Measurements from ENCODE around the gene TRIM26.
"Not testable (repeated sequence)": the region's sequence is repeated elsewhere in the genome, so short reads cannot be mapped to it uniquely, and the experiment has no call there.

TRIM26 gene

GRCh38 chr6:30144811-30145210, 68.4 kb downstream of the TRIM26 start:
- Histone ChIP-seq H3K27me3 (ENCODE audit: control insufficient read depth, insufficient read depth, low read length) (no peaks in the 10 kb centered on the region), H3K4me3 (ENCODE audit: low read length) (no peak overlapping the region), H3K4me1 (ENCODE audit: control insufficient read depth, insufficient read depth, low read length) (no peaks in the 10 kb centered on the region), H3K36me3 (ENCODE audit: control insufficient read depth, insufficient read depth, low read length) (no peaks in the 10 kb centered on the region), H3K9ac (ENCODE audit: low read length) (no peak overlapping the region), H3K27ac (ENCODE audit: low read depth, low read length) (no peak overlapping the region)

GRCh38 chr6:30143780-30144179, 69.4 kb downstream of the TRIM26 start:
- H3K27me3 ChIP-seq (ENCODE audit: control insufficient read depth, insufficient read depth, low read length), result no peaks in the 10 kb centered on the region
- no peak overlapping the region for H3K4me3 ChIP-seq (ENCODE audit: low read length)
- H3K9ac ChIP-seq (ENCODE audit: low read length), result no peak overlapping the region
- no peaks in the 10 kb centered on the region for H3K4me1 ChIP-seq (ENCODE audit: control insufficient read depth, insufficient read depth, low read length)
- H3K36me3 ChIP-seq (ENCODE audit: control insufficient read depth, insufficient read depth, low read length), result no peaks in the 10 kb centered on the region
- H3K27ac ChIP-seq (ENCODE audit: low read depth, low read length), result no peak overlapping the region

GRCh38 chr6:30142665-30143064, 70.5 kb downstream of the TRIM26 start:
- Histone ChIP-seq H3K4me1 (ENCODE audit: control insufficient read depth, insufficient read depth, low read length) (no peaks in the 10 kb centered on the region), H3K4me3 (ENCODE audit: low read length) (no peak overlapping the region), H3K9ac (ENCODE audit: low read length) (no peak overlapping the region), H3K36me3 (ENCODE audit: control insufficient read depth, insufficient read depth, low read length) (no peaks in the 10 kb centered on the region), H3K27me3 (ENCODE audit: control insufficient read depth, insufficient read depth, low read length) (no peaks in the 10 kb centered on the region), H3K27ac (ENCODE audit: low read depth, low read length) (no peak overlapping the region)

GRCh38 chr6:30140240-30140639, 73.0 kb downstream of the TRIM26 start:
- H3K27ac ChIP-seq (ENCODE audit: low read depth, low read length); H3K4me1 ChIP-seq (ENCODE audit: control insufficient read depth, insufficient read depth, low read length); H3K27me3 ChIP-seq (ENCODE audit: control insufficient read depth, insufficient read depth, low read length); H3K9ac ChIP-seq (ENCODE audit: low read length); H3K4me3 ChIP-seq (ENCODE audit: low read length); H3K36me3 ChIP-seq (ENCODE audit: control insufficient read depth, insufficient read depth, low read length): not testable (repeated sequence)

- Histone ChIP-seq H3K4me3 (ENCODE audit: low read length) (no peak overlapping the region), H3K27ac (ENCODE audit: low read depth, low read length) (no peak overlapping the region), H3K4me1 (ENCODE audit: control insufficient read depth, insufficient read depth, low read length) (no peaks in the 10 kb centered on the region), H3K9ac (ENCODE audit: low read length) (no peak overlapping the region), H3K27me3 (ENCODE audit: control insufficient read depth, insufficient read depth, low read length) (peaks cover 10% of the 10 kb centered on the region), H3K36me3 (ENCODE audit: control insufficient read depth, insufficient read depth, low read length) (no peaks in the 10 kb centered on the region)
Measured at GRCh38 chr6:30136570-30137286, 76.5 kb downstream of the TRIM26 start.

- H3K27me3 ChIP-seq (ENCODE audit: control insufficient read depth, insufficient read depth, low read length), result peaks cover 10% of the 10 kb centered on the region
Measured at GRCh38 chr6:30135757-30136156, 77.4 kb downstream of the TRIM26 start, which contains the start of gene TRIM40. Gene TRIM40, plus strand, starts transcription at chr6:30136140. Its CDS starts 897 bp downstream, at chr6:30137037.

GRCh38 chr6:30135147-30135546, 78.1 kb downstream of the TRIM26 start:
- no peaks in the 10 kb centered on the region for H3K36me3 ChIP-seq (ENCODE audit: control insufficient read depth, insufficient read depth, low read length)
- H3K4me3 ChIP-seq (ENCODE audit: low read length), result no peak overlapping the region
- peaks cover 10% of the 10 kb centered on the region for H3K27me3 ChIP-seq (ENCODE audit: control insufficient read depth, insufficient read depth, low read length)
- no peaks in the 10 kb centered on the region for H3K4me1 ChIP-seq (ENCODE audit: control insufficient read depth, insufficient read depth, low read length)
- no peak overlapping the region for H3K27ac ChIP-seq (ENCODE audit: low read depth, low read length)
- H3K9ac ChIP-seq (ENCODE audit: low read length), result no peak overlapping the region

More at GRCh38 chr6:30135757-30136156, 77.4 kb downstream of the TRIM26 start, which contains the start of gene TRIM40:
- no peaks in the 10 kb centered on the region for H3K4me1 ChIP-seq (ENCODE audit: control insufficient read depth, insufficient read depth, low read length)
- no peak within 1 kb of the TSS for H3K9ac ChIP-seq (ENCODE audit: low read length)
- no peak within 1 kb of the TSS for H3K27ac ChIP-seq (ENCODE audit: low read depth, low read length)
- no peaks in the 10 kb centered on the region for H3K36me3 ChIP-seq (ENCODE audit: control insufficient read depth, insufficient read depth, low read length)
- no peak within 1 kb of the TSS for H3K4me3 ChIP-seq (ENCODE audit: low read length)

Measured in rectal smooth muscle tissue (tissue), 1 donor.